H9 (cell line): ENCODE data around the gene DPP6. TPM values are rescaled to one million over a fixed set of nuclear protein-coding genes. Genes with fewer than 3 reads are reported as not detected.

Experiments
- DNase-seq: peaks from one replicate; pipeline ENCODE4 v3.0.0-alpha.2; 2017
- H2AFZ ChIP-seq: one replicate; pipeline ENCODE4 v1.6.1; 2013; ENCODE audit warnings: mild to moderate bottlenecking, low read length, control low read depth, moderate library complexity
- H2AK5ac ChIP-seq: 2 replicates; pipeline ENCODE4 v1.6.1; 2013; ENCODE audit warnings: low read length, control low read depth, mixed read lengths; ENCODE audit not compliant: insufficient read length
- H2BK120ac ChIP-seq: one replicate; pipeline ENCODE4 v1.6.1; 2013; ENCODE audit warnings: low read depth, mild to moderate bottlenecking, low read length, control low read depth, inconsistent platforms; ENCODE audit not compliant: poor library complexity, severe bottlenecking
- H2BK12ac ChIP-seq: 2 replicates; pipeline ENCODE4 v1.6.1; 2013; ENCODE audit warnings: low read length, control low read depth, mixed read lengths, low read depth; ENCODE audit not compliant: insufficient read length
- H2BK15ac ChIP-seq: 2 replicates; pipeline ENCODE4 v1.6.1; 2013; ENCODE audit warnings: low read depth, low read length, control low read depth
- H2BK20ac ChIP-seq: one replicate; pipeline ENCODE4 v1.6.1; 2013; ENCODE audit warnings: low read depth, mild to moderate bottlenecking, low read length, control low read depth, inconsistent platforms; ENCODE audit not compliant: poor library complexity, severe bottlenecking
- H2BK5ac ChIP-seq: 2 replicates; pipeline ENCODE4 v1.6.1; 2013; ENCODE audit warnings: low read length, control low read depth, mixed read lengths; ENCODE audit not compliant: insufficient read length
- H3K14ac ChIP-seq: 2 replicates; pipeline ENCODE4 v1.6.1; 2013; ENCODE audit warnings: low read length, control low read depth; ENCODE audit not compliant: insufficient read depth
- H3K18ac ChIP-seq: 2 replicates; pipeline ENCODE4 v1.6.1; 2013; ENCODE audit warnings: low read depth, mild to moderate bottlenecking, mixed read lengths, low read length, control low read depth; ENCODE audit not compliant: insufficient read length
- H3K23ac ChIP-seq: 2 replicates; pipeline ENCODE4 v1.6.1; 2013; ENCODE audit warnings: low read length, control low read depth, mixed read lengths, low read depth; ENCODE audit not compliant: insufficient read length
- H3K23me2 ChIP-seq: 2 replicates; pipeline ENCODE4 v1.6.1; 2013; ENCODE audit warnings: low read depth, mild to moderate bottlenecking, mixed read lengths, low read length, control low read depth; ENCODE audit not compliant: insufficient read length, poor library complexity, severe bottlenecking
- H3K27ac ChIP-seq: 2 replicates; pipeline ENCODE4 v1.5.1; 2013; ENCODE audit warnings: low read length, control low read depth, mixed read lengths, low read depth; ENCODE audit not compliant: insufficient read length
- H3K27me3 ChIP-seq: 2 replicates; pipeline ENCODE4 v1.6.1; 2013; ENCODE audit warnings: low read length, control low read depth, inconsistent platforms; ENCODE audit not compliant: insufficient read depth
- H3K4ac ChIP-seq: 2 replicates; pipeline ENCODE4 v1.6.1; 2013; ENCODE audit warnings: low read depth, mild to moderate bottlenecking, control low read depth, inconsistent platforms, low read length, moderate library complexity
- H3K4me1 ChIP-seq: 2 replicates; pipeline ENCODE4 v1.6.1; 2013; ENCODE audit warnings: low read length, control low read depth, inconsistent platforms; ENCODE audit not compliant: insufficient read depth
- H3K4me2 ChIP-seq: 2 replicates; pipeline ENCODE4 v1.6.1; 2013; ENCODE audit warnings: low read length, control low read depth, mixed read lengths; ENCODE audit not compliant: insufficient read length, insufficient read depth
- H3K56ac ChIP-seq: 2 replicates; pipeline ENCODE4 v1.6.1; 2013; ENCODE audit warnings: low read depth, mild to moderate bottlenecking, mixed read lengths, low read length, control low read depth; ENCODE audit not compliant: insufficient read length
- H3K79me1 ChIP-seq: 2 replicates; pipeline ENCODE4 v1.6.1; 2013; ENCODE audit warnings: low read depth, mild to moderate bottlenecking, moderate library complexity, low read length, control low read depth, inconsistent platforms; ENCODE audit not compliant: insufficient read depth, poor library complexity, severe bottlenecking
- H3K79me2 ChIP-seq: 2 replicates; pipeline ENCODE4 v1.6.1; 2013; ENCODE audit warnings: low read length, control low read depth, inconsistent platforms; ENCODE audit not compliant: insufficient read depth
- H3K9ac ChIP-seq: 2 replicates; pipeline ENCODE4 v1.6.1; 2013; ENCODE audit warnings: low read length, control low read depth, mixed read lengths; ENCODE audit not compliant: insufficient read length; ENCODE audit errors: extremely low read depth
- H3K9me3 ChIP-seq: one replicate; pipeline ENCODE4 v1.6.1; 2013; ENCODE audit warnings: low read depth, low read length, inconsistent platforms; ENCODE audit not compliant: control insufficient read depth
- H3T11ph ChIP-seq: one replicate; pipeline ENCODE4 v1.6.1; 2013; ENCODE audit warnings: mild to moderate bottlenecking, low read length, control low read depth, inconsistent platforms
- H4K20me1 ChIP-seq: one replicate; pipeline ENCODE4 v1.6.1; 2013; ENCODE audit not compliant: control insufficient read depth, insufficient read length, insufficient read depth
- H4K5ac ChIP-seq: 2 replicates; pipeline ENCODE4 v1.6.1; 2013; ENCODE audit warnings: low read depth, mild to moderate bottlenecking, mixed read lengths, low read length, control low read depth; ENCODE audit not compliant: insufficient read length
- H4K8ac ChIP-seq: replicated peaks from 2 replicates; pipeline ENCODE4 v1.6.1; 2013; ENCODE audit warnings: low read length, control low read depth, mixed read lengths, low read depth; ENCODE audit not compliant: insufficient read length
- H4K91ac ChIP-seq: 2 replicates; pipeline ENCODE4 v1.6.1; 2013; ENCODE audit warnings: low read depth, mild to moderate bottlenecking, moderate library complexity, mixed read lengths, low read length, control low read depth; ENCODE audit not compliant: insufficient read length
- H3K27ac Mint-ChIP-seq, 3 experiments: 2 replicates in 2 of 3; 3 replicates in 1 of 3; pipeline ENCODE4 v1.8.0; 2020 to 2021; ENCODE audit warnings: mixed read lengths in 3 of 3, mild to moderate bottlenecking in 1 of 3, moderate library complexity in 1 of 3
- H3K27me3 Mint-ChIP-seq: 2 replicates; pipeline ENCODE4 v1.8.0; 2021; ENCODE audit warnings: low read depth, mild to moderate bottlenecking, moderate library complexity, mixed read lengths
- H3K36me3 Mint-ChIP-seq, 3 experiments: 2 replicates in 2 of 3; 3 replicates in 1 of 3; pipeline ENCODE4 v1.8.0; 2020 to 2021; ENCODE audit warnings: low read depth in 3 of 3, mixed read lengths in 3 of 3; ENCODE audit not compliant: insufficient read depth in 1 of 3
- H3K4me1 Mint-ChIP-seq, 2 experiments: 2 replicates each; pipeline ENCODE4 v1.8.0; 2020; ENCODE audit warnings: mixed read lengths in 2 of 2
- H3K4me3 Mint-ChIP-seq, 2 experiments: 2 replicates in 1 of 2; 3 replicates in 1 of 2; pipeline ENCODE4 v1.8.0; 2020 to 2021; ENCODE audit warnings: mild to moderate bottlenecking in 2 of 2, mixed read lengths in 2 of 2, moderate library complexity in 1 of 2
- H3K9me3 Mint-ChIP-seq, 2 experiments: 2 replicates in 1 of 2; 3 replicates in 1 of 2; pipeline ENCODE4 v1.8.0; 2020; ENCODE audit warnings: mild to moderate bottlenecking in 2 of 2, mixed read lengths in 2 of 2, moderate library complexity in 1 of 2
- CTCF ChIP-seq: fragments of 200-600 bp; sonication (generic); conservative IDR thresholded peaks from 3 replicates; pipeline ENCODE4 v1.8.0; 2021; ENCODE audit warnings: antibody characterized with exemption, mild to moderate bottlenecking
- total RNA-seq: library from RNA; stranded (reverse); gene quantifications from 2 replicates; pipeline ENCODE4 v1.2.1, GENCODE V29; 2021

DPP6 gene
- total RNA-seq, 1 experiment from 2014 or later, result 4.5 TPM

DNA sequence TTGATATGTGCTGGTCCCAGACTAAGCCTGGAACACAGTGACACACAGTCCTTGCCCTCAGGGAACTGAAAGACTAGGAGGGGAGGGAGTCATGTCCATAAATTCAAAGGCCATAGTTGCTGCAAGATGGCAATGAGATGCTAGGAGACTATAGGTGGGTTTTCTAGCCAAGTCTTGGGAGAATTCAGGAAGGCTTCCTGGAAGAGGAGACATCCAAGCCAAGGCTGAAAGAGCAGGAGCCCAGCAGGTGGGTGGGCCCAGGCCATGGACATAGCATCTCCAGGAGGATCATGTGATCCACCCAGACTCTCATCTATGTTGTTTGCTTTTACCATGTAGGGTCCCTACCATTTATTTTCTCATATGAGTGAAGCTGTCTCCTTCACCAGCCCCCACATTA, 335.1 kb downstream of the DPP6 start:
- H4K91ac ChIP-seq, result no peak overlapping the region
- H3K4me1 ChIP-seq, result no peaks in the 10 kb centered on the region
- Mint-ChIP-seq H3K27ac (no peak overlapping the region), H3K4me1 (peaks cover under 1 to 2% of the 10 kb centered on the region in 2 experiments), H3K4me3 (no peak overlapping the region), H3K36me3 (no peaks in the 10 kb centered on the region), H3K9me3 (no peaks in the 10 kb centered on the region; a peak in 1 of 5 replicates), H3K27me3 (no peaks in the 10 kb centered on the region; the same call in 1 of the 2 replicates)
- H3K4me2 ChIP-seq, result no peak overlapping the region
- no peaks in the 10 kb centered on the region for H3K79me1 ChIP-seq
- H2AFZ ChIP-seq, result no peak overlapping the region
- H3T11ph ChIP-seq, result no peak overlapping the region
- no peak overlapping the region for H3K23ac ChIP-seq
- no peaks in the 10 kb centered on the region for H3K79me2 ChIP-seq
- no peak overlapping the region for H3K27ac ChIP-seq
- no peak for DNase-seq
- H2BK5ac ChIP-seq, result no peak overlapping the region
- no peak overlapping the region for H3K4ac ChIP-seq
- no peaks in the 10 kb centered on the region for H3K27me3 ChIP-seq
- no peaks in the 10 kb centered on the region for H4K20me1 ChIP-seq
- TF ChIP-seq CTCF, result no peak
- H3K23me2 ChIP-seq, result no peaks in the 10 kb centered on the region
- no peak overlapping the region for H2BK12ac ChIP-seq
- H4K8ac ChIP-seq, result no peak overlapping the region
- no peak overlapping the region for H2BK20ac ChIP-seq
- no peak overlapping the region for H2AK5ac ChIP-seq
- H3K14ac ChIP-seq, result no peak overlapping the region
- no peak overlapping the region for H4K5ac ChIP-seq
- H3K18ac ChIP-seq, result no peak overlapping the region
- no peaks in the 10 kb centered on the region for H3K9me3 ChIP-seq
- H2BK120ac ChIP-seq, result no peak overlapping the region
- no peak overlapping the region for H2BK15ac ChIP-seq
- H3K56ac ChIP-seq, result no peak overlapping the region
- no peak overlapping the region for H3K9ac ChIP-seq
